ENCODE measurements around the gene CDC14A. TPM values are rescaled to one million over a fixed set of nuclear protein-coding genes. Genes with fewer than 3 reads are reported as not detected.
A peak's percentile ranks its signal among the peaks of the same experiment; 100 is the strongest.

The CDC14A gene
- total RNA-seq, 1 experiment from 2014 or later = 6.8 TPM

DNA sequence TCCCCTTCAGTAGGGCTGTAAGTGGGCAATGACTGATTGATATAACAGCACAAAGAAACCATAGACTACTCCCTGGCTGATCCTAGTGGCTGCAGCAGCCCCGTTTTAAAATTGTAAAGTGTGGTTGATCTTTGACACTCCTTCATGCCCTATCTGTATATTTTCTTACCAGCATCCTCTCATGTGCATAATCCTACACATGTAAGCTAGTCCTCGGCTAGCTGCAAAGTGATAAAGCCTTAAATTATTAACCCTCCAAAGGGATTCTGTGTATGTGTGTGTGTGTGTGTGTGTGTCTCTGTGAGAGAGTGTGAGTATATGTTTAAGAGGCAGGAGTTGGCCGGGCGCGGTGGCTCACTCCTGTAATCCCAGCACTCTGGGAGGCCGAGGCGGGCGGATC is 30.8 kb upstream of the CDC14A start:
- peaks cover 5% of the 10 kb centered on the region for H3K9me3 ChIP-seq (ENCODE audit: low read depth, low read length, poor library complexity, severe bottlenecking)
- CTCF ChIA-PET = no interaction called here
- BruUV-seq (replicated peaks) = no TSS peak
- intact Hi-C loops (cut with micrococcal nuclease; ENCODE audit: unreplicated experiment) = no loop called here
- no peak for DNase-seq (ENCODE audit: low spot score)
- H3K27ac ChIP-seq (ENCODE audit: low read depth, low read length, poor library complexity, severe bottlenecking) = no peak overlapping the region
- H3K27me3 ChIP-seq (replicated peaks; ENCODE audit: insufficient read depth, low read depth, low read length, poor library complexity) = no peaks in the 10 kb centered on the region
- H3K4me1 ChIP-seq (ENCODE audit: insufficient read depth, low read length, poor library complexity, severe bottlenecking) = peaks cover 7% of the 10 kb centered on the region
- TF ChIP-seq, protein P1, sequence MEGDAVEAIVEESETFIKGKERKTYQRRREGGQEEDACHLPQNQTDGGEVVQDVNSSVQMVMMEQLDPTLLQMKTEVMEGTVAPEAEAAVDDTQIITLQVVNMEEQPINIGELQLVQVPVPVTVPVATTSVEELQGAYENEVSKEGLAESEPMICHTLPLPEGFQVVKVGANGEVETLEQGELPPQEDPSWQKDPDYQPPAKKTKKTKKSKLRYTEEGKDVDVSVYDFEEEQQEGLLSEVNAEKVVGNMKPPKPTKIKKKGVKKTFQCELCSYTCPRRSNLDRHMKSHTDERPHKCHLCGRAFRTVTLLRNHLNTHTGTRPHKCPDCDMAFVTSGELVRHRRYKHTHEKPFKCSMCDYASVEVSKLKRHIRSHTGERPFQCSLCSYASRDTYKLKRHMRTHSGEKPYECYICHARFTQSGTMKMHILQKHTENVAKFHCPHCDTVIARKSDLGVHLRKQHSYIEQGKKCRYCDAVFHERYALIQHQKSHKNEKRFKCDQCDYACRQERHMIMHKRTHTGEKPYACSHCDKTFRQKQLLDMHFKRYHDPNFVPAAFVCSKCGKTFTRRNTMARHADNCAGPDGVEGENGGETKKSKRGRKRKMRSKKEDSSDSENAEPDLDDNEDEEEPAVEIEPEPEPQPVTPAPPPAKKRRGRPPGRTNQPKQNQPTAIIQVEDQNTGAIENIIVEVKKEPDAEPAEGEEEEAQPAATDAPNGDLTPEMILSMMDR (conservative IDR thresholded peaks at IDR 0.05; ENCODE audit: low read depth, low read length) = no peak
- TF ChIP-seq EZH2 (IDR thresholded peaks at IDR 0.05; ENCODE audit: borderline replicate concordance, low read depth, low read length, poor library complexity, severe bottlenecking) = no peak
- no peak overlapping the region for H3K4me3 ChIP-seq (ENCODE audit: low read depth, low read length, poor library complexity, severe bottlenecking)
- POLR2A ChIA-PET (ENCODE audit: low non-redundant PET) = no interaction called here
- no peaks in the 10 kb centered on the region for H3K36me3 ChIP-seq (ENCODE audit: insufficient read depth, low read length, poor library complexity, severe bottlenecking)

DNA sequence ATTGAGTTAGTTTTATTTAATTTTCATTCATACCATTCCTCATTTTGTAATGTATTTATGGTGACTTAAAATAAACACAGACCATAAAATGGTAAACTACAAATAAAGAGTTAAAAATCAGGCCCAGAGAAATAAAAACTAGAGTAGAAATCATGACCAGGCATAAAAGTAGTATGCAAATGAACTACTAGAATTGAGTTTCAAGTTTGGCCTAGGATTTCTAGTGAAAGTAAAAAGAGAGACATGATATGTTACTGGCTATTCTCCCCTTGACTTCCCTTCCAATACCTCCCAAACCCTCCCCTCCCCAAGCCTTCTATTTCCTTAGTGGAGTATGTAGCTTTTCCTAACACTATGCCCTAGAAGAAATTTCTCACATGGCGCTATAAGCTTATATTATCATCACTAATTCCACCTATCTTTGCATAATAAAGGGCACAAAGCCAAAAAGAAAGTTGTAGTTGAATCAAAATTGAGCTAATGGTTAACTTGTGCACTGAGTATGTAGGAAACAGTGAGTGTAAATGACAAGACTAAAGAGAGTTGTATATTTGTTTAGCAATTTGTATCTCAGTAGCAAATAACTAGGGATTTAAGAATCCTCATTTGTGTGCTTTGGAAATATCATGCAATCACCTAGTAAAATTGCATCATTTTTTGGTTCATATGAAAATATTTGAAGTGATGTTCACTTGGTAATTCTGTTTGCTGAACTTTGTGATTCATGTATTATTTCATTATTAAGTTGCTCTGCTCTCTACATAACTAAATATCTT is 29.7 kb upstream of the CDC14A start:
- Histone ChIP-seq H3K36me3 (ENCODE audit: insufficient read depth, low read length, poor library complexity, severe bottlenecking) (no peaks in the 10 kb centered on the region), H3K4me1 (ENCODE audit: insufficient read depth, low read length, poor library complexity, severe bottlenecking) (peaks cover 7% of the 10 kb centered on the region), H3K9me3 (ENCODE audit: low read depth, low read length, poor library complexity, severe bottlenecking) (no peaks in the 10 kb centered on the region), H3K27ac (ENCODE audit: low read depth, low read length, poor library complexity, severe bottlenecking) (peak overlapping the region; percentile 34), H3K27me3 (replicated peaks; ENCODE audit: insufficient read depth, low read depth, low read length, poor library complexity) (no peaks in the 10 kb centered on the region), H3K4me3 (ENCODE audit: low read depth, low read length, poor library complexity, severe bottlenecking) (no peak overlapping the region)
- intact Hi-C loops (cut with micrococcal nuclease; ENCODE audit: unreplicated experiment) = no loop called here
- BruUV-seq (replicated peaks) = no TSS peak
- TF ChIP-seq, protein P1 (conservative IDR thresholded peaks at IDR 0.05; ENCODE audit: low read depth, low read length) = no peak
- no peak for TF ChIP-seq EZH2 (IDR thresholded peaks at IDR 0.05; ENCODE audit: borderline replicate concordance, low read depth, low read length, poor library complexity, severe bottlenecking)
- POLR2A ChIA-PET (ENCODE audit: low non-redundant PET) = no interaction called here
- DNase-seq (ENCODE audit: low spot score) = no peak
- CTCF ChIA-PET = no interaction called here

DNA sequence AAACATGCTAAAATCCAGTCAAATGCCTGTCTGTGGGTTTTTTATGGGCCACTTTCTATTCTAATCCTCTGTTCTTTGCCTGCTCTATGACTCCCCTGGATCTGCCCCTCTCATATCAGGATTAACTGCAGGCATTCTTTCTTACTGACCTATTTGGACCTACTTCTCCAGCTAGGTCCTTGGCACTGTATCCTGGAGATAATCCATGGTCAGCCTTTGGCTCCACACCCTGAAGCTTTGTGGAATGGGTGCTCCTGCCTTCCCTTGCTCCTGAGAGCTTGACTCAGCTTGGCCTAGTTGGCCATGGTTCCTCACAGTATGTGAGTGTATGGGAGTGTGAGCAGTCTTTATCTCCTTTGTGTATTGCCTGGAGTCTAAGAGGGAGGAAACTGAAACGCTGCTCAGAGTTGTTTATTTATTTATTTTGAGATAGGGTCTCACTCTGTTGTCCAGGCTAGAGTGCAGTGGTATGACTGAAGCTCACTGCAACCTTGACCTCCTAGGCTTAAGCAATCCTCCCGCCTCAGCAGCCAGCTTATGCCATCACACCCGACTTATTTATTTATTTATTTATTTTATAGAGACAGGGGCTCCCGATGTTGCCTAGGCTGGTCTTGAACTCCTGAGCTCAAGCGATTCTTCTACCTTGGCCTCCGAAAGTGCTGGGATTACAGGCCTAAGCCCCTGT is 28.7 kb upstream of the CDC14A start:
- TF ChIP-seq, protein P1 (conservative IDR thresholded peaks at IDR 0.05; ENCODE audit: low read depth, low read length) = no peak
- no peak for TF ChIP-seq EZH2 (IDR thresholded peaks at IDR 0.05; ENCODE audit: borderline replicate concordance, low read depth, low read length, poor library complexity, severe bottlenecking)
- peaks cover 7% of the 10 kb centered on the region for H3K4me1 ChIP-seq (ENCODE audit: insufficient read depth, low read length, poor library complexity, severe bottlenecking)
- no peaks in the 10 kb centered on the region for H3K36me3 ChIP-seq (ENCODE audit: insufficient read depth, low read length, poor library complexity, severe bottlenecking)
- no peak for DNase-seq (ENCODE audit: low spot score)
- H3K27me3 ChIP-seq (replicated peaks; ENCODE audit: insufficient read depth, low read depth, low read length, poor library complexity) = no peaks in the 10 kb centered on the region
- H3K4me3 ChIP-seq (ENCODE audit: low read depth, low read length, poor library complexity, severe bottlenecking) = no peak overlapping the region
- ChIA-PET POLR2A (ENCODE audit: low non-redundant PET) (interaction anchor here (0.6 kb wide), 1 partner anchor 28 kb away, joined by 6 read pairs; no protein-coding TSS in a partner anchor), CTCF (no interaction called here)
- peak overlapping the region; percentile 34 for H3K27ac ChIP-seq (ENCODE audit: low read depth, low read length, poor library complexity, severe bottlenecking)
- H3K9me3 ChIP-seq (ENCODE audit: low read depth, low read length, poor library complexity, severe bottlenecking) = no peaks in the 10 kb centered on the region
- no TSS peak for BruUV-seq (replicated peaks)
- intact Hi-C loops (cut with micrococcal nuclease; ENCODE audit: unreplicated experiment) = no loop called here
